Liver (tissue), 6 donors: Measurements from ENCODE around the gene PLSCR1. TPM values are rescaled to one million over a fixed set of nuclear protein-coding genes. Genes with fewer than 3 reads are reported as not detected.

Experiments used
- EGR1 ChIP-seq, 2 donors: IDR thresholded peaks; 2 replicates each; pipeline ENCODE4 v1.6.1; 2016 to 2018; ENCODE audit warnings: antibody characterized with exemption in 2 of 2, low read depth in 2 of 2
- GABPA ChIP-seq, 2 donors: IDR thresholded peaks in 1 of 2; conservative IDR thresholded peaks in 1 of 2; 2 replicates each; pipeline ENCODE4 v1.6.1; 2016; ENCODE audit warnings: antibody characterized with exemption in 2 of 2, mild to moderate bottlenecking in 1 of 2, moderate library complexity in 1 of 2
- polyA plus RNA-seq, 2 donors: library from polyadenylated mRNA; stranded (reverse) in 1 of 2; unstranded in 1 of 2; fragments of 200-250 nt in 1 of 2; fragments of >200 nt in 1 of 2; fragmentation: Nextera tagmentation in 1 of 2; extraction: Ambion mirVana in 1 of 2; gene quantifications; one replicate each; pipeline versions ENCODE4 v1.2.1 to v1.2.3, GENCODE V29; 2013 to 2015
- small RNA-seq: library from RNA; depleted of rRNA; stranded (forward); fragments of <200 nt; gene quantifications from one replicate; pipeline ENCODE3, GENCODE V24; 2014
- total RNA-seq, 2 donors: library from RNA; depleted of rRNA; stranded (reverse); fragments of >200 nt; gene quantifications; one replicate each; pipeline ENCODE4 v1.2.3, GENCODE V29; 2014
- donor health status: healthy.
- donor health status: healthy.
- donor health status: healthy.

PLSCR1 gene
- total and polyA plus RNA-seq, 4 donors, result 30.2 to 76.4 (median 34.3) TPM

GRCh38 chr3:146465693-146466465 lies 78.5 kb downstream of the PLSCR1 start (continued):
- TF ChIP-seq GABPA (IDR thresholded peaks at IDR 0.05 in 1 of 2, conservative IDR thresholded peaks at IDR 0.05 in 1 of 2) (no peak), EGR1 (IDR thresholded peaks at IDR 0.05; ENCODE audit: low read depth in 2 of 2) (no peak)

Small RNAs within 50 kb of the gene (small RNA-seq; reads per million reads assigned to genes)
- not detected for gene RNU6-428P

Other genes starting within 250 kb of the PLSCR1 start
- under 1 TPM in 1 of 2 donors, not detected in 1; 0.25 TPM for gene PLSCR2, start 75.0 kb downstream of the PLSCR1 start, total RNA-seq
- gene PLSCR2, start 75.0 kb downstream of the PLSCR1 start, polyA plus RNA-seq, result not detected
- gene PLSCR5, start 60.7 kb upstream of the PLSCR1 start, total RNA-seq, result not detected
- gene PLSCR5, start 60.7 kb upstream of the PLSCR1 start, polyA plus RNA-seq, result not detected